AG04449 (cell line): ENCODE measurements around the gene MOB2.
"Not testable (repeated sequence)": the region's sequence is repeated elsewhere in the genome, so short reads cannot be mapped to it uniquely, and the experiment has no call there.

Experiments
- CTCF ChIA-PET: fragments of 350-600 bp; formaldehyde crosslinking; extraction: SDS; loops from one replicate; lab custom pipeline; 2021; ENCODE audit warnings: antibody characterized with exemption; lab: Yijun Ruan, JAX
- POLR2A ChIA-PET: fragments of 400-600, 350-600 bp; formaldehyde crosslinking; extraction: SDS; loops from one replicate; lab custom pipeline; 2020; ENCODE audit warnings: antibody characterized with exemption, inconsistent platforms; lab: Yijun Ruan, JAX
- DNase-seq: peaks from one replicate; pipeline ENCODE4 v3.0.0-alpha.2; 2010; ENCODE audit warnings: low read depth, low spot score
- H3K4me3 ChIP-seq: 2 replicates; pipeline ENCODE4 v1.5.1; 2011; ENCODE audit warnings: low read depth, mild to moderate bottlenecking, control low read depth, low read length
- TF ChIP-seq, protein P1 (sequence below): IDR thresholded peaks from one replicate; pipeline ENCODE4 v1.5.1; 2011; ENCODE audit warnings: mild to moderate bottlenecking, moderate library complexity, low read length, control low read depth, inconsistent platforms; ENCODE audit not compliant: insufficient read depth; ENCODE audit errors: missing control alignments

MOB2 gene

GRCh38 chr11:1516273-1517067, 29.9 kb upstream of the MOB2 start:
- peak; percentile 40 for DNase-seq
- TF ChIP-seq, protein P1, sequence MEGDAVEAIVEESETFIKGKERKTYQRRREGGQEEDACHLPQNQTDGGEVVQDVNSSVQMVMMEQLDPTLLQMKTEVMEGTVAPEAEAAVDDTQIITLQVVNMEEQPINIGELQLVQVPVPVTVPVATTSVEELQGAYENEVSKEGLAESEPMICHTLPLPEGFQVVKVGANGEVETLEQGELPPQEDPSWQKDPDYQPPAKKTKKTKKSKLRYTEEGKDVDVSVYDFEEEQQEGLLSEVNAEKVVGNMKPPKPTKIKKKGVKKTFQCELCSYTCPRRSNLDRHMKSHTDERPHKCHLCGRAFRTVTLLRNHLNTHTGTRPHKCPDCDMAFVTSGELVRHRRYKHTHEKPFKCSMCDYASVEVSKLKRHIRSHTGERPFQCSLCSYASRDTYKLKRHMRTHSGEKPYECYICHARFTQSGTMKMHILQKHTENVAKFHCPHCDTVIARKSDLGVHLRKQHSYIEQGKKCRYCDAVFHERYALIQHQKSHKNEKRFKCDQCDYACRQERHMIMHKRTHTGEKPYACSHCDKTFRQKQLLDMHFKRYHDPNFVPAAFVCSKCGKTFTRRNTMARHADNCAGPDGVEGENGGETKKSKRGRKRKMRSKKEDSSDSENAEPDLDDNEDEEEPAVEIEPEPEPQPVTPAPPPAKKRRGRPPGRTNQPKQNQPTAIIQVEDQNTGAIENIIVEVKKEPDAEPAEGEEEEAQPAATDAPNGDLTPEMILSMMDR, result no peak
- ChIA-PET CTCF (interaction anchor here (0.6 to 3.9 kb wide), 20 partner anchors 9 to 403 kb away, joined by 3 to 40 read pairs (median 10); no protein-coding TSS in a partner anchor), POLR2A (no interaction called here)
- no peak overlapping the region for H3K4me3 ChIP-seq

- POLR2A ChIA-PET, result no interaction called here
- no peak overlapping the region for H3K4me3 ChIP-seq
- TF ChIP-seq, protein P1, result peak; percentile 99
- CTCF ChIA-PET, result interaction anchor here (0.6 to 3.9 kb wide), 32 partner anchors 9 to 593 kb away, joined by 3 to 40 read pairs (median 6); no protein-coding TSS in a partner anchor
- no peak for DNase-seq
Observed at GRCh38 chr11:1515082-1516060, 28.8 kb upstream of the MOB2 start.

GRCh38 chr11:1514336-1515061, 27.9 kb upstream of the MOB2 start:
- CTCF ChIA-PET, result interaction anchor here (0.7 to 3.9 kb wide), 28 partner anchors 8 to 592 kb away, joined by 3 to 40 read pairs (median 8); no protein-coding TSS in a partner anchor

GRCh38 chr11:1513326-1514296, 27.0 kb upstream of the MOB2 start:
- POLR2A ChIA-PET, result no interaction called here
- TF ChIP-seq, protein P1, result no peak
- DNase-seq, result no peak
- CTCF ChIA-PET, result interaction anchor here (0.7 to 3.9 kb wide), 14 partner anchors 8 to 313 kb away, joined by 3 to 40 read pairs (median 10); no protein-coding TSS in a partner anchor
- no peak overlapping the region for H3K4me3 ChIP-seq

More at GRCh38 chr11:1514336-1515061, 27.9 kb upstream of the MOB2 start:
- POLR2A ChIA-PET, result no interaction called here
- TF ChIP-seq, protein P1, result no peak
- H3K4me3 ChIP-seq, result no peak overlapping the region
- no peak for DNase-seq

- CTCF ChIA-PET, result interaction anchor here (3.9 kb wide), 1 partner anchor 10 kb away, joined by 25 read pairs; no protein-coding TSS in a partner anchor
- POLR2A ChIA-PET, DNase-seq: not testable (repeated sequence)
Observed at GRCh38 chr11:1512531-1513258, 26.1 kb upstream of the MOB2 start.

More at GRCh38 chr11:1512531-1513258, 26.1 kb upstream of the MOB2 start:
- H3K4me3 ChIP-seq, result not testable (repeated sequence)
